Lung (tissue), 12 donors: Measurements from ENCODE around the gene LSS. TPM values are rescaled to one million over a fixed set of nuclear protein-coding genes. Genes with fewer than 3 reads are reported as not detected.

ENCODE experiments used
- ATAC-seq: fragments of 200-7000 bp; cut with Tn5 transposase; one replicate; pipeline ENCODE4 v1.9.1; 2020; ENCODE audit warnings: moderate number of reproducible peaks; ENCODE audit not compliant: insufficient read depth, low FRiP score
- DNase-seq, 3 donors: peaks; one replicate each; pipeline ENCODE4 v3.0.0-alpha.2; 2013 to 2017
- H3K27ac ChIP-seq, 2 donors: one replicate each; pipeline ENCODE4 v1.5.1; 2013; ENCODE audit warnings: mild to moderate bottlenecking in 2 of 2, moderate library complexity in 2 of 2, control low read depth in 1 of 2, inconsistent platforms in 1 of 2, low read depth in 1 of 2, low read length in 1 of 2
- H3K27me3 ChIP-seq, 3 donors: one replicate each; pipeline ENCODE4 v1.5.1; 2013; ENCODE audit warnings: low read length in 2 of 3; ENCODE audit not compliant: control insufficient read depth in 3 of 3, insufficient read depth in 3 of 3
- H3K36me3 ChIP-seq, 4 donors: one replicate each; pipeline ENCODE4 v1.5.1; 2013; ENCODE audit warnings: low read length in 4 of 4, mild to moderate bottlenecking in 1 of 4, moderate library complexity in 1 of 4; ENCODE audit not compliant: control insufficient read depth in 4 of 4, insufficient read depth in 4 of 4
- H3K4me1 ChIP-seq, 5 donors: one replicate each; pipeline ENCODE4 v1.5.1; 2013; ENCODE audit warnings: low read length in 5 of 5, mild to moderate bottlenecking in 2 of 5, moderate library complexity in 1 of 5; ENCODE audit not compliant: control insufficient read depth in 5 of 5, insufficient read depth in 5 of 5
- H3K4me3 ChIP-seq: one replicate; pipeline ENCODE4 v1.5.1; 2013; ENCODE audit warnings: mild to moderate bottlenecking, control low read depth, moderate library complexity
- H3K9ac ChIP-seq, 2 donors: one replicate each; pipeline ENCODE4 v1.5.1; 2013; ENCODE audit warnings: low read length in 2 of 2, control low read depth in 1 of 2; ENCODE audit not compliant: insufficient read depth in 1 of 2
- H3K9me3 ChIP-seq, 4 donors: one replicate each; pipeline ENCODE4 v1.5.1; 2013; ENCODE audit warnings: low read length in 3 of 4, mild to moderate bottlenecking in 1 of 4, moderate library complexity in 1 of 4; ENCODE audit not compliant: control insufficient read depth in 4 of 4, insufficient read depth in 3 of 4
- CTCF ChIP-seq: IDR thresholded peaks from 2 replicates; pipeline ENCODE4 v1.5.1; 2012; ENCODE audit warnings: mild to moderate bottlenecking; ENCODE audit errors: control extremely low read depth, extremely low read depth
- WGBS, 2 donors: extraction: QIAGEN DNeasy Blood & Tissue Kit; methylation state at CpG; one replicate each; pipeline ENCODE4 v1.1.7; 2013; 5-methylcytosine and 5-hydroxymethylcytosine counted together
- polyA plus RNA-seq, 2 donors: library from polyadenylated mRNA; stranded (reverse); fragments of 200-250 nt; gene quantifications; one replicate each; pipeline ENCODE4 v1.2.1, GENCODE V29; 2013
- total RNA-seq, 2 donors: library from RNA; depleted of rRNA in 1 of 2; stranded (reverse); fragments of >200 nt in 1 of 2; gene quantifications; one replicate each; pipeline ENCODE4 v1.2.1, GENCODE V29; 2014 to 2021
- donor health status: control.
- donor health status: control.
- donor health status: Bipolar disorder and iron deficiency.
- donor health status: healthy.
- donor health status: DM: yes; HTN: yes; CAD: no.

LSS gene
- total and polyA plus RNA-seq, 4 donors: 54.6 to 152 (median 98.8) TPM

DNA sequence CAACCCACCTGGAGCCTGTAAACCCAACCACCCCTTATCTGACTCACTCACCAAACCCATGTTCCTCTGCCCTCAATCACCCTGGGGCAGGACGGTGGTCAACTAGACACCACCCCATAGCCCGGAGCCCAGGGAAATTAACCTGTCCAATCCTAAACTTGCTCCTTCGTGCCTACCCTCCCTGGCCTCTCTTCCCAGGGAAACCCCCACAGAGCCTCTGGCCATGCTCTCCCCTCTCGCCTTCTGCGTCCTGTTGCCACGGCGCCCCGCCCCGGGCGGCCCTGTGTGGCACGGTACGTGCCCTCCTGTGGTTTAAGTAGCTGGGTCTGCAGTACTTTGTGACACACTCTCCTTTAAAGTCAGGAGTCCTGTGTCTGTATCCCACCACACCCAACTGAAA lies 69.2 kb downstream of the LSS start:
- Histone ChIP-seq H3K4me1 (peaks cover 0 to 3% (median 0%) of the 10 kb centered on the region in 5 donors), H3K27ac (no peak overlapping the region), H3K4me3 (no peak overlapping the region), H3K9me3 (peaks cover 0 to 1% (median 0%) of the 10 kb centered on the region in 4 donors), H3K36me3 (peaks cover 0 to 8% (median 3%) of the 10 kb centered on the region in 4 donors), H3K9ac (no peak overlapping the region), H3K27me3 (peaks cover 0 to 20% (median 0%) of the 10 kb centered on the region in 3 donors)
- WGBS, 2 donors: 96% methylated on average over 12 of the region's 12 CpGs
- ATAC-seq (no peak), DNase-seq (no peak)
- TF ChIP-seq CTCF: no peak

DNA sequence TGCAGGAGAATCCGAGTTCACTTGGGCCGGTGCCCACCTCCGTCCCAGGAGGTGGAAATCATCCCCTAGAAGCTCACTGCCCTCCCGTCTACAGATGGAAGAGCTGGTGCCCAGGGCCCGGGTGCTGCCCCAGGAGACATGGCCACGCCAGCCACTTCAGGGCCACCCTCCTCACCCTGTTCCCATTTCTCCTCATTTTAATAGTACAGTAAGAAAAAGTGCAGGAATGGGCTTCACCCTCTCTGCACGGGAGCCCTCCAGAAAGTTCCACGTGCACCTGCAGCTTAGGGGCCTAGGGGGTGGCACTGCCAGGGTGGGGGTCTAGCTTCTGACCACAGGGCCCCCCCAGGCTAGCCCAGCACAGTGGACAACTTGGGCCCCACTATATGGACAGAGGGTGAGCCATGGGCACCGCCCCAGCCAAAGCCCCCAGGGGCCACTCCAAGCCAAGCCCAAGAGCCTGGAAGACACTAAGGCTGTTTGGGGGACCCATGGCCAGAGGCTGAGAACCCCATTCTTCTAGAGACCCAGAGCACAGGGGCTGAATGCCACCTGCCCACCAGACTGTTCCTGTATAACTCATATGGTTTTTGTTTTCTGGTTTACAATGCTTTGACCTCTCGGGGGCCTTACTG lies 69.8 kb downstream of the LSS start:
- no peak overlapping the region for H3K9ac ChIP-seq
- TF ChIP-seq CTCF: no peak
- H3K9me3 ChIP-seq: peaks cover 0 to 1% (median 0%) of the 10 kb centered on the region in 4 donors
- H3K4me1 ChIP-seq: peaks cover 0 to 3% (median under 1%) of the 10 kb centered on the region in 5 donors
- H3K27ac ChIP-seq: no peak overlapping the region
- peak in 1 of 3 donors; percentile 4 for DNase-seq
- peaks cover 0 to 20% (median 0%) of the 10 kb centered on the region in 3 donors for H3K27me3 ChIP-seq
- no peak overlapping the region for H3K4me3 ChIP-seq
- WGBS, 2 donors: 94 to 97% methylated on average over 10 of the region's 10 CpGs
- H3K36me3 ChIP-seq: peaks cover 0 to 8% (median 3%) of the 10 kb centered on the region in 4 donors
- no peak for ATAC-seq

DNA sequence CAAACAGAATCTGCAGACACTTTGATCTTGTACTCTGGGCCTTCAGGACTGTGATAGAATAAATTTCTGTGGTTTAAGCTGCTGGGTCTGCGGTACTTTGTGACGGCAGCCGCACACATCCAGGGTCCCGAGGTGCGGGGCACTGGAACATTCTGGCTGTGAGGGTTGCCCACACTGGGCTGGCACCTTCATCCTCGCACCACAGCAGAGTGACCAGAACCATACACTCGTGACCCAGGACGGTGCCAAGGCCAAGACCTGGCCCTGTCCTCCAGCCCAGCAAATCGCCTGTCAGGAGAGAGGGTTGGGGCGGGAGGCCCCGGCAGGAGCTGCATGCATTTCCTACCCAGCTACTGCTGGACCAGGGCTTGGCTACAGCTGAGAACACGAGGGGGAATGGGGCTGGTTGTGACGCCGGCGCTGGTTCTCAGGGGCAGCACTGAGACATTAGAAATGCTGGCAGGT lies 70.6 kb downstream of the LSS start:
- peaks cover 0 to 1% (median 0%) of the 10 kb centered on the region in 4 donors for H3K9me3 ChIP-seq
- TF ChIP-seq CTCF: no peak
- H3K36me3 ChIP-seq: peaks cover 0 to 8% (median 1%) of the 10 kb centered on the region in 4 donors
- ATAC-seq (no peak), DNase-seq (no peak)
- no peak overlapping the region for H3K9ac ChIP-seq
- H3K27ac ChIP-seq: no peak overlapping the region
- WGBS, 2 donors: 92 to 93% methylated on average over 15 of the region's 15 CpGs
- peaks cover 0 to 9% (median 6%) of the 10 kb centered on the region in 5 donors for H3K4me1 ChIP-seq
- H3K27me3 ChIP-seq: peaks cover 0 to 15% (median 0%) of the 10 kb centered on the region in 3 donors
- no peak overlapping the region for H3K4me3 ChIP-seq
